Gastroesophageal sphincter (tissue), 4 donors: ENCODE data around the gene ITGA11. TPM values are rescaled to one million over a fixed set of nuclear protein-coding genes. Genes with fewer than 3 reads are reported as not detected.
A peak's percentile ranks its signal among the peaks of the same experiment; 100 is the strongest.

ENCODE experiments used
- ATAC-seq: fragments of 150-250 bp; one replicate; pipeline ENCODE4 v1.9.1; 2016; ENCODE audit warnings: mild to moderate bottlenecking, moderate library complexity
- H3K27ac ChIP-seq, 4 donors: fragments of 200-600 bp; sonication (generic) in 3 of 4; 1 replicate in 3 of 4; 2 replicates in 1 of 4; pipeline ENCODE4 v1.5.1; 2016 to 2019
- H3K27me3 ChIP-seq: fragments of 200-600 bp; sonication (generic); one replicate; pipeline ENCODE4 v1.5.1; 2019
- H3K36me3 ChIP-seq, 2 donors: fragments of 200-600 bp; sonication (generic); one replicate each; pipeline ENCODE4 v1.5.1; 2019; ENCODE audit warnings: control low read depth in 1 of 2
- H3K4me1 ChIP-seq, 3 donors: fragments of 200-600 bp; sonication (generic); 1 replicate in 2 of 3; 2 replicates in 1 of 3; pipeline ENCODE4 v1.5.1; 2016 to 2019; ENCODE audit warnings: control low read depth in 2 of 3
- H3K4me3 ChIP-seq, 2 donors: fragments of 200-600 bp; sonication (generic); one replicate each; pipeline ENCODE4 v1.5.1; 2019; ENCODE audit warnings: mild to moderate bottlenecking in 1 of 2, moderate library complexity in 1 of 2
- H3K9me3 ChIP-seq, 3 donors: fragments of 200-600 bp; sonication (generic); one replicate each; pipeline ENCODE4 v1.5.1; 2017 to 2019; ENCODE audit warnings: control low read depth in 2 of 3
- EP300 ChIP-seq: sonication (generic); formaldehyde crosslinking; IDR thresholded peaks from one replicate; pipeline ENCODE4 v1.6.1; 2017; ENCODE audit warnings: antibody characterized with exemption, mild to moderate bottlenecking
- POLR2A ChIP-seq, 2 donors: fragments of 450-650 bp; IDR thresholded peaks; one replicate each; pipeline ENCODE4 v1.6.1; 2017; ENCODE audit warnings: antibody characterized with exemption in 2 of 2, mild to moderate bottlenecking in 2 of 2, moderate library complexity in 1 of 2
- POLR2AphosphoS5 ChIP-seq: sonication (generic); formaldehyde crosslinking; IDR thresholded peaks from one replicate; pipeline ENCODE4 v1.6.1; 2017; ENCODE audit warnings: antibody characterized with exemption
- WGBS, 2 donors: methylation state at CpG; one replicate each; pipeline ENCODE4 v1.1.5; 2018; ENCODE audit warnings: low coverage in 1 of 2; 5-methylcytosine and 5-hydroxymethylcytosine counted together
- total RNA-seq, 4 donors: library from RNA; depleted of rRNA; stranded (reverse); fragments of >200 nt; gene quantifications; one replicate each; pipeline ENCODE4 v1.1.0, GENCODE V29; 2016
- TF ChIP-seq, protein P1 (sequence below), 4 experiments: fragments of 200-600 bp in 2 of 4; fragments of 450-650 bp in 2 of 4; sonication (generic) in 1 of 4; IDR thresholded peaks; one replicate each; pipeline ENCODE4 v1.5.1; 2017 to 2019; ENCODE audit warnings: antibody characterized with exemption in 4 of 4, mild to moderate bottlenecking in 2 of 4, moderate library complexity in 2 of 4

The ITGA11 gene
- total RNA-seq, 4 donors from 2014 or later: 3.8 to 9.5 (median 6.7) TPM

DNA sequence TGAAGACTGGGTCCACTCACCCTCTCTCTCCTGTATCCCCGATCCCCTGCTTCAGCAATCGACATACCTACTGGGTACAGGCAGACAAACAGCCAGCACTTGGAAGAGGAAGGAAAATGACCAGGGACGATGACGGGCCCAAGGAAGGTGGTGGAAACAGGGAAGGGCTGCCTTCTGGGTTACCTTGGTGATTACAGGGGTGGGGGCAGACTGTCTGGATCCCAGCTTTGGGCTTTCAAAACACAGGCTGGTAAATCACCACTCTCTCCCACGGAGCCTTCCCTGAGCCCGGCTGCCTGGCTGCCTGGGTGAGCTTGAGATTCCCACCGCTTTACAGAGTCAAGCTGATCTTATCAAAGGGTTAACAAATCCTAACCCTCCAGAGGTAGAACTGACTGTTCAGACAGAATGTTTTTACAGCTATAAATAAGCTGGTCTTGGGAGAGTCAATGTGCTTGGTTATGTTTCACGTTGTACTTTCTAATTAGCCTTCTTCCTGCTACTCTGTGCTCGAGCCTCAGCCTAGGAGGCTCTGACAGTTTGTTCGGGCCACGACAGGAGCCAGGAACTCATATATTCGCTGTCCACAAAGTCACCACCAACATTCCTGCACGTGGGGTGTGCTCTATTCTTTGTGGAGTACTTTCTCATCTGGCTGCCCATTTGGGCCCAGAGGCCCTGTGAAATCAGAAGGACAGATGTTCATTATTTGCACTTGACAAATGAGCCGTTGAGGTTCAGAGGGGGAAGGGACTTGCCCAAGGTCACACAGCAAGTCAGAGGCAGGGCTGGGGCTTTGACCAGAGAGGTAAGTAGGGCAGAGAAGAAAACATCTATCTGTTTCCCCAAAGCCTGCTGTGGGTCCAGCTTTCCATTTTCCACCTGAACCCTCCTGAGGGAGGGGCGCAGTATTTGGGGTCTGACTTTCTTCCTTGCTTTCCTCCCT lies 91.0 kb downstream of the ITGA11 start:
- ATAC-seq: peak; percentile 45
- no peaks in the 10 kb centered on the region for H3K9me3 ChIP-seq
- peaks cover 0 to 38% (median 16%) of the 10 kb centered on the region in 3 donors for H3K4me1 ChIP-seq
- H3K27ac ChIP-seq: peak overlapping the region in 3 of 4 donors; percentile 63 to 78 (median 64)
- TF ChIP-seq, protein P1, sequence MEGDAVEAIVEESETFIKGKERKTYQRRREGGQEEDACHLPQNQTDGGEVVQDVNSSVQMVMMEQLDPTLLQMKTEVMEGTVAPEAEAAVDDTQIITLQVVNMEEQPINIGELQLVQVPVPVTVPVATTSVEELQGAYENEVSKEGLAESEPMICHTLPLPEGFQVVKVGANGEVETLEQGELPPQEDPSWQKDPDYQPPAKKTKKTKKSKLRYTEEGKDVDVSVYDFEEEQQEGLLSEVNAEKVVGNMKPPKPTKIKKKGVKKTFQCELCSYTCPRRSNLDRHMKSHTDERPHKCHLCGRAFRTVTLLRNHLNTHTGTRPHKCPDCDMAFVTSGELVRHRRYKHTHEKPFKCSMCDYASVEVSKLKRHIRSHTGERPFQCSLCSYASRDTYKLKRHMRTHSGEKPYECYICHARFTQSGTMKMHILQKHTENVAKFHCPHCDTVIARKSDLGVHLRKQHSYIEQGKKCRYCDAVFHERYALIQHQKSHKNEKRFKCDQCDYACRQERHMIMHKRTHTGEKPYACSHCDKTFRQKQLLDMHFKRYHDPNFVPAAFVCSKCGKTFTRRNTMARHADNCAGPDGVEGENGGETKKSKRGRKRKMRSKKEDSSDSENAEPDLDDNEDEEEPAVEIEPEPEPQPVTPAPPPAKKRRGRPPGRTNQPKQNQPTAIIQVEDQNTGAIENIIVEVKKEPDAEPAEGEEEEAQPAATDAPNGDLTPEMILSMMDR (IDR thresholded peaks at IDR 0.05): no peak
- peak; percentile 35 for TF ChIP-seq POLR2AphosphoS5
- no peak overlapping the region for H3K4me3 ChIP-seq
- WGBS, 2 donors: 35 to 52% methylated on average over 7 to 8 of the region's 15 CpGs
- H3K36me3 ChIP-seq: no peaks in the 10 kb centered on the region
- no peaks in the 10 kb centered on the region for H3K27me3 ChIP-seq

DNA sequence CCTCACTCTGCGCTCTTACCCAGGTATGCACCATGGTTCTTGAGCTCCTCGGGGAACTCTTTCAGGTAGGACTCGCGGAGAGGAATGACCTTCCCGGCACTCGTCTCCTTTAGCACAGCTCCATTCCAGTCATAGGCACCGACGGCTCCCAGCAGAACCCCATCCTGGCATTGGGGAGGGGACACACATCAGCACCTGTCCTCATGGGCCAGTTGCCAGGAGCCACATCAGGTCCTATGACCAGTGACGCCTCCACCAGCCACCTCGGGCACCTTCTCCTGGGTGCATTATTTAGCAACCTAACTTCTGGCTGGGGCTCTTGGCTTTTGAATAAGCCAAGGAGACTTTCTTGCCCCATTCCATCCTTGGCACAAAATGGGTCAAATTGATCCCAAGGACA lies 92.5 kb downstream of the ITGA11 start:
- H3K36me3 ChIP-seq: no peaks in the 10 kb centered on the region
- WGBS, 2 donors: 90% methylated on average over 2 of the region's 10 CpGs; no CpG with 5 or more reads in 1 of the 2 donors
- no peak overlapping the region for H3K27ac ChIP-seq
- no peaks in the 10 kb centered on the region for H3K9me3 ChIP-seq
- peaks cover 0 to 50% (median 25%) of the 10 kb centered on the region in 3 donors for H3K4me1 ChIP-seq
- no peaks in the 10 kb centered on the region for H3K27me3 ChIP-seq
- TF ChIP-seq, protein P1 (IDR thresholded peaks at IDR 0.05): no peak
- TF ChIP-seq POLR2A (IDR thresholded peaks at IDR 0.05) (no peak), POLR2AphosphoS5 (no peak)
- no peak overlapping the region for H3K4me3 ChIP-seq
- ATAC-seq: no peak

DNA sequence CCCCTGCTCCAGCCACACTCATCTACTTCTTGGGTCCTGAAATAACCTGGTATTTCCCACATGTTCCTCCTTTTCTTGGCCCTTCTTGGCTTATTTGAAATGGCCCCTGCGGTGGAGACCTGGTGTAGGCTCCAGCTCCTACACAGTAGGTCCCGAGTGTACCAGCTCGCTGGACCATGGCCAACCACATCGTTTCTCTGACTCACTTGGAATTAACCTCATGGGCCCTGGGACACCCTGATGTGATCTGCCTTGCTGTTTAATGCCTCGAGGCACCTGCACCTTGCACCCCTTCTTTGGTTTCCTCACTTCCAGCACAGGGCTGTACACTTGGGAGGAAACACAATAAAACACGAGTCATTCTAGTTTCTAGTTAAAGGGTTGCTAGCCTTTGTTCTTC lies 94.1 kb downstream of the ITGA11 start:
- Histone ChIP-seq H3K27ac (no peak overlapping the region), H3K4me3 (no peak overlapping the region), H3K36me3 (no peaks in the 10 kb centered on the region), H3K27me3 (no peaks in the 10 kb centered on the region), H3K9me3 (no peaks in the 10 kb centered on the region), H3K4me1 (peaks cover 0 to 60% (median 26%) of the 10 kb centered on the region in 3 donors)
- no peak for ATAC-seq
- WGBS, 2 donors: 55 to 74% methylated on average over 4 to 5 of the region's 6 CpGs
- TF ChIP-seq POLR2AphosphoS5 (no peak), EP300 (no peak), POLR2A (IDR thresholded peaks at IDR 0.05) (no peak)
- TF ChIP-seq, protein P1 (IDR thresholded peaks at IDR 0.05): no peak

DNA sequence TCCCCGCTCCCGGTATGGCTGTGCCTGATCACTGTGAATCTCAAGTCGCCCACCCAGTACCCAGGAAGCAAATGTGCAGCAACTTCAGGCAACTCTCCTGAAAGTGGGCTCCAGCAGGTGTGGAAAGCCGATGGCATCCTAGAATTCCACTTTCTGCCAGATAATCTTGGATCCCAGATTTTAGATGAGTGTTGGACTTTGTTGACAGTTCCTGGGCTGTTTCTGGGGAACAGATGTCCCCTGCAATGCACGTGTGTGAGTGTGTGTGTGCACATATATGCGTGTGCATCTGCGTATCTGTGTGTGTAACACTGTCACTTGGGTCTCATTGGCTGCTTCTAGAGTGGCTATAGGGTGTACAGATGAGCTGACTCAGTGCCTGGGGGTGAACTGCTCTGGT lies 95.4 kb downstream of the ITGA11 start:
- no peaks in the 10 kb centered on the region for H3K27me3 ChIP-seq
- H3K9me3 ChIP-seq: no peaks in the 10 kb centered on the region
- WGBS, 2 donors: 76 to 84% methylated on average over 4 to 6 of the region's 7 CpGs
- H3K4me1 ChIP-seq: peaks cover 0 to 47% (median 15%) of the 10 kb centered on the region in 3 donors
- TF ChIP-seq, protein P1 (IDR thresholded peaks at IDR 0.05): no peak
- TF ChIP-seq POLR2A (IDR thresholded peaks at IDR 0.05): no peak
- TF ChIP-seq EP300: no peak
- no peak for TF ChIP-seq POLR2AphosphoS5
- no peak overlapping the region for H3K27ac ChIP-seq
- H3K36me3 ChIP-seq: no peaks in the 10 kb centered on the region
- no peak for ATAC-seq
- no peak overlapping the region for H3K4me3 ChIP-seq

DNA sequence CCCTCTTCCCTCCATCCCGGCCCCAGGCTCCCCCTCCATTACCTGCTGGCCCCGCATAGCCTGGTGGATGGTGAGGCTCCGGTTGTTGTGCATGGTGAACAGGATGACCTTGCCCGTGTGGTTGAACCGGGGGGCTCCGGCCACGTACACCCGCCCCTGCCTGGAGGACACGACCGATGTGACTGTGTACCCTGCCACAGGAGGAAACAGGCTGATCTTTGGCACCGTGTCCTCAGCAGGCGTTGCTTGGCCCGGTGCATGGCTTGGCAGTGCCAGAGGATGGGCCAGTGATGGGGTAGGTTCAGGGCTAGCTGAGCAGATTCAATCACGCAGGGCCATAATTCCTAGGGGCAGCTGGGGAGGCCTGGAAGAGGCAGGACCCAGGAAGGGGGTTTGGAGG lies 96.3 kb downstream of the ITGA11 start:
- peak; percentile 20 for ATAC-seq
- WGBS, 2 donors: 100% methylated on average over 1 of the region's 14 CpGs; no CpG with 5 or more reads in 1 of the 2 donors
- Histone ChIP-seq H3K36me3 (no peaks in the 10 kb centered on the region), H3K27ac (peak overlapping the region in 1 of 4 donors; percentile 54), H3K4me1 (peaks cover 0 to 39% (median 10%) of the 10 kb centered on the region in 3 donors), H3K9me3 (no peaks in the 10 kb centered on the region), H3K4me3 (no peak overlapping the region), H3K27me3 (no peaks in the 10 kb centered on the region)
- no peak for TF ChIP-seq POLR2A (IDR thresholded peaks at IDR 0.05)
- TF ChIP-seq, protein P1 (IDR thresholded peaks at IDR 0.05): no peak
- TF ChIP-seq POLR2AphosphoS5: no peak
- no peak for TF ChIP-seq EP300
